IPS-18a (cell line): ENCODE measurements around the gene RASSF3.

ENCODE experiments used
- H3K27ac ChIP-seq: one replicate; pipeline ENCODE4 v1.5.1; 2013; ENCODE audit warnings: low read length
- H3K27me3 ChIP-seq: one replicate; pipeline ENCODE4 v1.6.1; 2013; ENCODE audit warnings: mild to moderate bottlenecking, low read length; ENCODE audit not compliant: control insufficient read depth, insufficient read depth
- H3K36me3 ChIP-seq: one replicate; pipeline ENCODE4 v1.6.1; 2013; ENCODE audit warnings: low read depth, low read length; ENCODE audit not compliant: control insufficient read depth
- H3K4me1 ChIP-seq: one replicate; pipeline ENCODE4 v1.6.1; 2013; ENCODE audit warnings: low read depth, low read length; ENCODE audit not compliant: control insufficient read depth
- H3K4me3 ChIP-seq: one replicate; pipeline ENCODE4 v1.5.1; 2013; ENCODE audit warnings: low read length
- H3K9ac ChIP-seq: one replicate; pipeline ENCODE4 v1.6.1; 2013; ENCODE audit warnings: mild to moderate bottlenecking, low read length, moderate library complexity
- H3K9me3 ChIP-seq: one replicate; pipeline ENCODE4 v1.6.1; 2013; ENCODE audit warnings: low read depth, low read length; ENCODE audit not compliant: control insufficient read depth

Gene RASSF3, protein sequence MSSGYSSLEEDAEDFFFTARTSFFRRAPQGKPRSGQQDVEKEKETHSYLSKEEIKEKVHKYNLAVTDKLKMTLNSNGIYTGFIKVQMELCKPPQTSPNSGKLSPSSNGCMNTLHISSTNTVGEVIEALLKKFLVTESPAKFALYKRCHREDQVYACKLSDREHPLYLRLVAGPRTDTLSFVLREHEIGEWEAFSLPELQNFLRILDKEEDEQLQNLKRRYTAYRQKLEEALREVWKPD

DNA sequence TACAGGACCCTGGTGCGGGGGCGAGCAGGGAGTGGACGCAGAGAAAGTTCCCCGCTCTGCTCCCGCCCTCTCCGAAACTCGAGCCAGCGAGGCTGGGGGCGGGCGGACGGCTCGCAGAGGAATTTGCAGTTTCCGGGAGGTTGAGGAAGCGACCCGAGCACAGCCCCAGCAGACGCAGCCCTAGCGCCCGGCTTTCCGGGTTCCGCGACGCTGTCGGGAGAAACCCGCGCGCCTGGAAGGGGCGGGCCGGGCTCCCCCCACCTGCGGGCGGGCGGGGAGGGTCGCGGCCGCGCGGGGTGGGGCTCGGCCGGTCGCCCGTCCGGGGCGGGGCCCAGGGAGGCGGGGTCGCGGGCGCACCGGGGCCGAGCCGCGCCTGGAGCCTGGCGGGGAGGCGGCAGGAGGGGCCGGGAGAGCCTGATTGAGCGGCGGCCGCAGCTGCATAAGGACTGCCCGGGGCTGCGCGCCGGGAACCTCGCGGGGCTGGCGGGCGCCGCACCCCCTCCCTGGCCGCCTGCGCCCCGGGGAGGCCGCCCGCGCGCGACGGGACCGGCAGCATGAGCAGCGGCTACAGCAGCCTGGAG, at the start of gene RASSF3:
RASSF3 (plus strand) TSS at position 417 of the 581 bp plus-strand sequence; CDS start at position 555, 138 bp downstream.
- no peaks in the 10 kb centered on the region for H3K36me3 ChIP-seq
- H3K4me1 ChIP-seq = peaks cover 7% of the 10 kb centered on the region
- no peaks in the 10 kb centered on the region for H3K27me3 ChIP-seq
- peak within 1 kb of the TSS; percentile 83 for H3K4me3 ChIP-seq
- H3K9me3 ChIP-seq = no peaks in the 10 kb centered on the region
- peak within 1 kb of the TSS; percentile 2 for H3K27ac ChIP-seq
- H3K9ac ChIP-seq = peak within 1 kb of the TSS; percentile 63

DNA sequence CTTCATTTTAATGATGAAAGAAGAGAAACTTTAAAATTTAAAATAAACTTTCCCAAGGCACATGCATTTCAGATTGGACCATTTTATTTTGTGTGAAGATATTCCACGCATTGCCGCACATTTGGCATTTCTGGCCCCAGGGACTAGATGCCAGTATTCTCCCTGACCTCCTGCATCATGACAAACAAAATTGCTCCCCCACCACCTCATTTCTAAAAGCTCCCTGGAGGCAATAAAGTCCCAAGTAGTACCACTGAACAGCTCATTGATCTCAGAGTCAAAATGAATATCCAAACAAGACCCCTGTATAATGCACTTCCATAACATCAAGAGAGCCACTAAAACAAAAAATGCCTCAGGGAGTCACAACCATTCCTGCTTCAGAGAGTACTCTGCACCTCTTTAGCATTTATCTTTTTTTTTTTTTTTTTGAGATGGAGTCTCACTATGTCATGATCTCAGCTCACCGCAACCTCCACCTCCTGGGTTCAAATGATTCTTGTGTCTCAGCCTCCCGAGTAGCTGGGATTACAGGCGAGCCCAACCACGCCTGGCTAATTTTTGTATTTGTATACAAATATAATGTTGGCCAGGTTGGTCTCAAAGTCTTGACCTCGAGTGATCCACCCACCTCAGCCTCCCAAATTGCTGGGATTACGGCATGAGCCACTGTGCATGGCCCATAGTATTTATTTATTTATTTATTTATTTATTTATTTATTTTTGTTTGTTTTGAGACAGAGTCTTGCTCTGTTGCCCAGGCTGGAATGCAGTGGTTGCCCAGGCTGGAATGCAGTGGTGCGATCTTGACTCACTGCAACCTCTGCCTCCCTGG, 48.8 kb upstream of the RASSF3 start:
- no peak overlapping the region for H3K27ac ChIP-seq

DNA sequence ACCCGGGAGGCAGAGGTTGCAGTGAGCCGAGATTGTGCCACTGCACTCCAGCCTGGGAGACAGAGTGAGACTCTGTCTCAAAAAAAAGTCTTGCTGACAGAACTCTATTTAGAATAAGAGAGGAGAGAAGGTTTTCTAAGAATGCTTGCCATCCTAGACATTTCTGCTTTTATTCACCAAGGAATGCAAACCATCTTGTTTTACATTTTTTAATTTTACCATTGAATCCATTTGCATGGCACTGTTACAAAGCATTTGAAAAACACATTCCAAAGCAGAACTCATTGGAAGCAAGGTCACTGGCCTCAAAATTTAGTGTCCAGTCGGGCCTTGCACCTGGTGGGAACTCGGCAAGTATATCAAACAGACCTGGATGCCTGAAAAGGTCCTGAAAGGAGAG, 44.2 kb upstream of the RASSF3 start:
- H3K36me3 ChIP-seq = no peaks in the 10 kb centered on the region
- no peak overlapping the region for H3K27ac ChIP-seq
- no peak overlapping the region for H3K9ac ChIP-seq
- peaks cover 15% of the 10 kb centered on the region for H3K4me1 ChIP-seq
- H3K27me3 ChIP-seq = no peaks in the 10 kb centered on the region
- H3K4me3 ChIP-seq = no peak overlapping the region
- H3K9me3 ChIP-seq = no peaks in the 10 kb centered on the region

More for the DNA sequence above, 48.8 kb upstream of the RASSF3 start:
- Histone ChIP-seq H3K36me3 (no peaks in the 10 kb centered on the region), H3K4me3 (no peak overlapping the region), H3K4me1 (peaks cover 12% of the 10 kb centered on the region), H3K9me3 (no peaks in the 10 kb centered on the region), H3K27me3 (no peaks in the 10 kb centered on the region), H3K9ac (no peak overlapping the region)

DNA sequence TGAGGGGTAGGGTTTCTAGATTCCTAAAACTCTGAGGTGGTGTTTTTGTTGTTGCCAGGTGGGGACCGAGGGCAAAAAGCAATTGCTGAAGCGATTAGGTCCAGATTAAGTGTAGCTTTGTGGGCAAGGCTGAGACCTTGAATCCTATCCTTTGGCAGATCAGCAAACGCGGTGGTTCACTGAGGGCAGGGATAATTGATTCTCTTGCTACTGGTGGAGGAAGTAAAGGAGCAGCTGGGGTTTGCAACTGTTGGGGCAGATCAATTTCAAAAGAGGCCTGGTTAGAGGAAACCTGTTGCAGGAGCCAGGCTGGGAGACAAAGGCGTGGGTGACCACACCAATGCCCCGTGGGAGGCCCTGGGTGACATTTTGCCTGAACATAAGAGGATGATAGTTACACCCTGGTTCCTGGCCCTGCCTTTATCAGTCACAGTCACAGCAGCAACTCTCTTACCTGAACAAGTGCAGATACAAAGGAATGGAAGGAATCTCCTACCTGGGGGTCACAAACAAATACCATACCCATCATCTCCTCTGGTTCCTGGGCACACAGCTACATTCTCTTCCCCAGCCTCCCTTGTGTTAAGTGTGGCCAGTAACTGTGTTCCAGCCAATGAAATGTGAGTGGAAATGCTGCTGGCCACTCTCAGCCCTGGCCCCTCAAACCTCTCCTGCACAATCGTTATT, 43.3 kb upstream of the RASSF3 start:
- Histone ChIP-seq H3K27me3 (no peaks in the 10 kb centered on the region), H3K9me3 (no peaks in the 10 kb centered on the region), H3K27ac (no peak overlapping the region), H3K36me3 (no peaks in the 10 kb centered on the region), H3K4me3 (no peak overlapping the region), H3K9ac (no peak overlapping the region), H3K4me1 (peaks cover 12% of the 10 kb centered on the region)

DNA sequence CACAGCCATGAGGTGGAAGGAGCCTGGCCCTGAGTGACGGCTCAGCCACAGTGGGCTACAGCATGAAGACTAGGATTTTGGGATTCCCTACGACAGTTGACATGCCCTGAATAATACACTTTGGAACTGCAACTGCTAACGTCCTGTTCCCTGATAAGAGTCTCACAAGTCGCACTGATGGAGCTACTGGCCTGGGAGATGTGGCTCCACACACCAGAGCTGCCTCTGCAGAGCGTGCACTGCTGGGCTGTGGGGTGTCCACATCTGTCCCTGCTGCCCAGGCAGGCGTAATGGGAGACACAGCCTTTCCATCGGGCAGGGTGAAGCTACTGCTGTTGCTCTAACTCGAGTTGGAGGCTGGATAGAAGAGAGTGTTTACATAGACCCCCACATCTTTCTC, 42.7 kb upstream of the RASSF3 start:
- no peak overlapping the region for H3K27ac ChIP-seq
- H3K27me3 ChIP-seq = no peaks in the 10 kb centered on the region
- no peak overlapping the region for H3K4me3 ChIP-seq
- H3K36me3 ChIP-seq = no peaks in the 10 kb centered on the region
- peaks cover 12% of the 10 kb centered on the region for H3K4me1 ChIP-seq
- no peaks in the 10 kb centered on the region for H3K9me3 ChIP-seq
- H3K9ac ChIP-seq = no peak overlapping the region

DNA sequence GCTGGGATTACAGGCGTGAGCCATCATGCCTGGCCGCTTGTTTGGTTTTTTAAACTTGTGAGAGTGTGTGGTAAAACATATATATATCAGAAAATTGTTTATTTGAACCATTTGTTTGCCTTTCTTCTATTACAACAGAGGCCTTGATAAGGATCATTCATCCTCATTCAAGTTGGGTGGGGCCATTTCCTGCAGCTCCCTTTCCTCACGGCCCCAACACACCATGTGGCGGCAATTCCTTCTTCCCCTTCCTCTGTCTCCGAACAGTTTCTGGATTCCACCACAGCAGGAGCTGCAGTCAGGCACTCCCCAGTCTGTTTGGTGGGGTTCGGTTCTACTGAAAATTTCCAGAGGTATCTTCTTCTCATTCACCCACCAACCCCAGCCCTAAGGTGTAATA, 42.0 kb upstream of the RASSF3 start:
- Histone ChIP-seq H3K4me3 (no peak overlapping the region), H3K9ac (no peak overlapping the region)

DNA sequence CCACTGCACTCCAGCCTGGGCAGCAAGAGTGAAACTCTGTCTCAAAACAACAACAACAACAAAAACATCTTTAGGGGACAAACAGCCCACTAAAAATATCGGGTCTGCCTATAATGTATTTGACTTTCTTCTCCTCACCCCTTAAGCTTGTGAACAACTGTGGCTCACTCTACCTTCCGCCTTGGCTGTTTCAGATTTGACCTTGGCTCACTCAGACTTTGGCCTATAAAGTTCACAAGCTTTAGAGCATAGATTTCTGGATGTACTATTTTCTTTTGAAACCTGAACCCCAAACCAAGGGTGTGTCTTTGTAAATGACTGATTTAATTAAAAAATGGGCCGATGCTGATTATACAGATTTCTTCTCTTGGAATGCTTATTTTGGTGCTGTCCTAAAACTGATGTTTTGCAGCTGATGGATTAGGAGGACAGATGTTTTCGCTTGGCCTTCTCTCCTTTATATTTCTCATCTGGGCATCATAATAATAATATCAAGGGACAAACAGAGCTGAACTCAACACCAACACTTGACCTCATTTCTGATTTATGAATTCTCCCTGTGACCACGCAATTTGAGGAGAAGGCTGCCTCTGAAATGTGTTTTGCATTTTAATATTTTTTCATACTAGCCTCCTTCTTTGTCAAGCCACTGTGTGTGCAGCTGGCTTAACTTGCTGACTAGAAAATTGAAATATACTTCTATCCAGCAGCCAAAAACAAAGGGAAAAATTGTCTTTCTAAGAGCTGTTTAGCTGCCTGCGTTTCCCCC, 40.2 kb upstream of the RASSF3 start:
- H3K36me3 ChIP-seq = no peaks in the 10 kb centered on the region
- no peak overlapping the region for H3K9ac ChIP-seq
- no peak overlapping the region for H3K4me3 ChIP-seq
- no peaks in the 10 kb centered on the region for H3K9me3 ChIP-seq
- no peaks in the 10 kb centered on the region for H3K27me3 ChIP-seq
- peaks cover 12% of the 10 kb centered on the region for H3K4me1 ChIP-seq
- no peak overlapping the region for H3K27ac ChIP-seq

More for the DNA sequence above, 42.0 kb upstream of the RASSF3 start:
- H3K9me3 ChIP-seq = no peaks in the 10 kb centered on the region
- H3K36me3 ChIP-seq = no peaks in the 10 kb centered on the region
- no peak overlapping the region for H3K27ac ChIP-seq
- no peaks in the 10 kb centered on the region for H3K27me3 ChIP-seq
- H3K4me1 ChIP-seq = peaks cover 12% of the 10 kb centered on the region

DNA sequence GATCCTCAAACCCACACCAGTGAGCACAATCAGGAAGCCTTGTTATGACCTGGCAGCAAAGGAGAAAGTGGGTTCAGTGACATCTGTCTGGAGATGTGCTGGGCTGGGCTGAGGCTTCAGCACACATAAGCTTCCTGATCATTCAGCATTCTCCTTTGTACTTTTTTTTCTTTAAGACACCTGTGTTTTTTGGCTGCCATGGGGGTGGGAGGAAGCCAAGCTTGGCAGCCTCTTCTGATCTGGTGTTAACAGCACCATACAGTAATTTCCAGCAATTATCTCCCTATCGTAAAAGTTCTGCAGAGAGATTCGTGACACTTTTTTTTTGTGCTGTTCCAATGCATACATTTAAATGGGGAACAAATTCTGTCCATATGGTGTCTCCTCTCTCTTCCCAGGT, 38.9 kb upstream of the RASSF3 start:
- Histone ChIP-seq H3K36me3 (no peaks in the 10 kb centered on the region), H3K27me3 (no peaks in the 10 kb centered on the region), H3K9me3 (no peaks in the 10 kb centered on the region), H3K27ac (no peak overlapping the region), H3K9ac (no peak overlapping the region), H3K4me1 (peaks cover 8% of the 10 kb centered on the region), H3K4me3 (no peak overlapping the region)

DNA sequence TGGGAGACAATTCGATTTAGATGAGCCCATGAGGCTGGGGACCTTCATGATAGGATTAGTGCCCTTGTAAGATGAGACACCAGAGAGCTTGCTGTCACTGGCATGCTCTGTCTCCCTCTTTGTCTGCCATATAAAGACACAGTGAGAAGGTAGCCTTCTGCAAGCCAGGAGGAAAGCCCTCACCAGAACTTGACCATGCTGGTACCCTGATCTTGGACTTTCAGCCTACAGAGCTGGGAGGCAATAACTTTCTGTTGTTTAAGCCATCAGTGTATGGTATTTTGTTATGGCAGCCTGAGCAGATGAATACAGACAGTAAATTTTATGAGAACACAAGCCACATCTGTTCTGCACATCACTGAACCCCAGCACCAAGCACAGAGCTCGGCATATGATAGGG, 38.1 kb upstream of the RASSF3 start:
- Histone ChIP-seq H3K27ac (no peak overlapping the region), H3K4me1 (no peaks in the 10 kb centered on the region), H3K9ac (no peak overlapping the region), H3K9me3 (no peaks in the 10 kb centered on the region), H3K36me3 (no peaks in the 10 kb centered on the region), H3K4me3 (no peak overlapping the region), H3K27me3 (no peaks in the 10 kb centered on the region)

DNA sequence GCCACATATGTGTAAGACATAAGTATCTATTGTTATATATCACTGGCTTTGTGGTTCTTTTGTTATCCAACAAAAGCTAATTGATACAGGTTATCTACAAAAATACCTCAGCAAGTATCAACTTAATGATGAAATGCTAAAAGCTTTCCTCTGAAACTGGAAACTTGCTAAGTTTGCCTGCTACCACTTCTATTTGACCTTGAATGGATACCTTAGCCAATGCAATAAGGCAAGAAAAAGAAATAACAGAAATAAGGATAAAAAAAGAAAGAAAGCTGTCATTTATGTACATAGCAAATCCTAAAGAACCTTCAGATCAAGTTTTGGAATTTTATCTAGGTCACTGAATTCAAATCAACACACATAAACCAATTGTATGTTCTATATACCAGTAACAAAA, 35.5 kb upstream of the RASSF3 start:
- Histone ChIP-seq H3K4me1 (no peaks in the 10 kb centered on the region), H3K36me3 (no peaks in the 10 kb centered on the region), H3K9ac (no peak overlapping the region), H3K4me3 (no peak overlapping the region), H3K27me3 (no peaks in the 10 kb centered on the region), H3K9me3 (no peaks in the 10 kb centered on the region), H3K27ac (no peak overlapping the region)

DNA sequence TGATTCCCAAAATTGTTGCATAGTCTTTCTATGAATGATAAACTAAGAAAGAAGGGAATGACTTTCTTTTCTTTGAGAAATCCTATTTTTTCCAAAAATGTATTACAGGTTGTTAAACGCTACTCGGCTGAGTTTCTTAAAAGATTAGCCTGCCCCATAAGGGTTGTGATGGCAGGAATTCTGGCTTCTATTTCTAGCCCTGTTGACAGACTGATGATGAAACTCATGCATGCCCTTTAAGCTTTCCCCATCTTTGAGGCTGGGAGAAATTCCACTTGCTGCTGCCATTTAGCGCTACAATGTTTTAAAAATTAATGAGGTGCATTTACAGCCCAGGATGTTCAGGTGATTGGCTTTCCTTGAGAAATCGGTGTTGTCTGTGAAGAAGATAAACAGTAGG, 33.2 kb upstream of the RASSF3 start:
- Histone ChIP-seq H3K27me3 (no peaks in the 10 kb centered on the region), H3K9ac (no peak overlapping the region), H3K4me1 (no peaks in the 10 kb centered on the region), H3K9me3 (no peaks in the 10 kb centered on the region), H3K4me3 (no peak overlapping the region), H3K36me3 (no peaks in the 10 kb centered on the region), H3K27ac (no peak overlapping the region)
